Stimulated activated CD4-positive, alpha-beta T cell treated with anti-CD3 and anti-CD28 coated beads, Interleukin-12 subunit alpha, Interleukin-12 subunit beta, amount 100 ng/mL, for 24 hours (primary cell): ENCODE results near the gene CFAP74.

Source experiments
- DNase-seq, 2 experiments: peaks; one replicate each; pipeline ENCODE4 v3.0.0-alpha.2; 2020; ENCODE audit warnings: low read depth in 2 of 2

Gene CFAP74

GRCh38 chr1:2042830-2043773 is 39.5 kb upstream of the CFAP74 start:
- no peak for DNase-seq

DNA sequence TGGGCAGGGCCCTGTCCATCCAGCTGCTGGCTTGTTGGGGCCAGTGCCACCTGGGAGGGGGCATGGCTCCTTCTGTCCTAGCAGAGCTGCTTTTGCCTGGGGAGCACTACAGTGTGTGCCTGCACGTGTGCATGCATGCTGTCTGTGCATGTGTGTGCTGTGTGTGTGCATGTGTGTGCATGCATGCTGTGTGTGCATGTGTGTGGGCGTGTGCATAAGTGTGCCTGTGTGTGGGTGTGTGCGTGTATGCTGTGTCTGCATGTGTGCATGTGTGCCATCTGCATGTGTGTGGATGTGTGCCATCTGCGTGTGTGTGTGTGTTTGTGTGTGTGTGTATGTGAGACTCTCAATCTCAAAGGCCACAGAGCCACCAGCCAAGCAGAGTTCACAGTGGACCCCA is 38.3 kb upstream of the CFAP74 start:
- no peak for DNase-seq

- no peak for DNase-seq
Measured at GRCh38 chr1:2041305-2041704, 37.7 kb upstream of the CFAP74 start.

DNA sequence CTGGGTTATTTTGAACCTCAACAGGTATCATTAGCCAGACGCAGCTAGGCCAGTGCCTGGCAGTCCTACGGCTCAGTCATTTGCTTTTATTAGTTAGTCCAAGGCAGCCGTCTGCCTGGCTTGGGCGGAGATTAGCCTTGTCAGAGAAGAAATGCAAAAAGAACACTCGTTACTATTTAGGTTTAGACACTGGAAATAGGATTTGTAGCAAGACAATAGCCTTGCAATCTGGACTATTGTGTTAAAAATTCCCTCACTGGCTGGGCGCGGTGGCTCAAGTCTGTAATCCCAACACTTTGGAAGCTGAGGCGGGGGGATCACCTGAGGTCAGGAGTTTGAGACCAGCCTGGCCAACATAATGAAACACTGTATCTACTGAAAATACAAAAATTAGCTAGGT is 35.7 kb upstream of the CFAP74 start:
- no peak for DNase-seq

GRCh38 chr1:2038229-2038628 is 34.6 kb upstream of the CFAP74 start:
- DNase-seq = no peak

GRCh38 chr1:2037314-2037979 is 33.9 kb upstream of the CFAP74 start:
- DNase-seq = no peak

- DNase-seq = no peak
Measured at GRCh38 chr1:2036287-2036686, 32.7 kb upstream of the CFAP74 start.

DNA sequence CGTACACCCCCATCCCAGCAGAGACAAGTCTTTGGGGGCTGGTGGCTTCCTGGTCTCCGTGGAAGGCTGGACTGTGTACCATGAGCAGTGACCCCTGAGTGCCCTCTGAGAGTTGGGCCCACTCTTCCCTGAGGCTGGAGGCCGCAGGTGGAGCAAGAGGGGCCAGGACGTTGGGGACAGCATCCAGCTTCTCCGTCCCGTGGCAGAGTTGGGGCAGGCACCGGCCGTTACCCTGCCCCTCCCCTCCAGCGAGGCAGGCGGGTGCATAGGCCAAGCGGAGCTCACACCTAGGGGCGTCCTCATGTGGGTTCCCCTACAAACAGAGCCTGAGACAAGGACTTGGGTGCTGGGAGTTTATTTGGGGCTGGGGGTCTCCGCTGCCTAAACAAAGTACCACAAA is 29.6 kb upstream of the CFAP74 start:
- no peak for DNase-seq

- no peak for DNase-seq
Measured at GRCh38 chr1:2032737-2033136, 29.2 kb upstream of the CFAP74 start.

DNA sequence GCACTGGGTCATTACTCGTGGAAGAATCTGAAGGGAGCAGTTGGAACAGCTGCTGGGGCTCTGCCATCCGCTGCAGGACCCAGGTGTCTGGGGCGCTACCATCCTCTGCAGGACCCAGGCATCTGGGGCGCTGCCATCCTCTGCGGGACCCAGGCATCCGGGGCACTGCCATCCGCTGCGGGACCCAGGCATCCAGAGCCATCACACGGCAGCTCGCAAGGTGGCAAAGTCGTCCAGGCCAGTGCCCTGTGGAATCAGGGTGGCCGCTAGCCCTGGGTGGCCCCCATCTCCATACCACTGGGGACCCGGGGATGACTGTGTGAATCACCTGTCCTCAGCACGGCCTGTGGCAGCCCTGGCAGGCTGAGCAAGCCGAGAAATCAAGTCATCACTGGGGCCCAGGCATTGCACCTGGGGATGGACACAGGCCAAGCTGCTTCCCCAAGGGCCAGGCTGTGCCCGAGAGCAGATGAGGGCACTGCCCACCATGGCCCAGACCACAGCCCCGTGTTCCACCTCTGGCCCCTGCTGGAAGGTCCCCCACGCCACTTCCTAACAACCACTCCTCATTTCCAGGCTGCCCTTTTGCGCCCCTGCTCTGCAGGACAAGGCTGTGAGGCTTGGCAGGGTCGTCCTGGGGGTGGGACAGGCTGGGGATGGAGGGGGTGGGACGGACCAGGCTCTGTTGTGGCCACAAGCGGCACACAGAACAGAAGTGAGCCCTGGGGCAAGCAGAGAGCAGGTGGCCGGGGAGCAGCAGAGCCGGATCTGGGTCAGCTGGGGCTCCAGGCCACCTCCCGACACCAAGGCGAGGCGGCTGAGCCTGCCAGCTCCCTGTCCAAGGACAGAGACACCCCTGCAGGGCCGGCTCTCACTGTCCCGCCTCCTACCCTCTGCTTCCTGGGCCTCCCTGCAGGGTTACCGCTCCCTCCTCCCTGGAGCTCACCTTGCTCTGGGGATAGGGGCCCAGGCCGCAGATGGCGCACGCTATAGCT is 28.3 kb upstream of the CFAP74 start:
- no peak for DNase-seq

GRCh38 chr1:2030076-2030871 is 26.7 kb upstream of the CFAP74 start:
- DNase-seq = no peak

DNA sequence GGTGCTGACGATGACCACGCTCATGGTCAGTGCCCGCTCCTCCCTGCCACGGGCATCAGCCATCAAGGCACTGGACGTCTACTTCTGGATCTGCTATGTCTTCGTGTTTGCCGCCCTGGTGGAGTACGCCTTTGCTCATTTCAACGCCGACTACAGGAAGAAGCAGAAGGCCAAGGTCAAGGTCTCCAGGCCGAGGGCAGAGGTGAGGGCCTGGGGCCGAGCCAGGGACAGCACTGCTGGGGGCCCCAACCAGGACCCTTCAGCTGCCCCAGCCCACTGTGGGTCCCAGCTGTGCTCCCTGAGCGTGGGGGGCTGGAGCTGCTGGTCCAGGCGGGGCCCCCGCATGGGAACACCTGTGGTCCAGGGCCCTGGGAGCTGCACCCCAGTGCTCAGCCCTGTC is 26.0 kb upstream of the CFAP74 start:
- DNase-seq = no peak

GRCh38 chr1:2028870-2029560 is 25.4 kb upstream of the CFAP74 start:
- no peak for DNase-seq

DNA sequence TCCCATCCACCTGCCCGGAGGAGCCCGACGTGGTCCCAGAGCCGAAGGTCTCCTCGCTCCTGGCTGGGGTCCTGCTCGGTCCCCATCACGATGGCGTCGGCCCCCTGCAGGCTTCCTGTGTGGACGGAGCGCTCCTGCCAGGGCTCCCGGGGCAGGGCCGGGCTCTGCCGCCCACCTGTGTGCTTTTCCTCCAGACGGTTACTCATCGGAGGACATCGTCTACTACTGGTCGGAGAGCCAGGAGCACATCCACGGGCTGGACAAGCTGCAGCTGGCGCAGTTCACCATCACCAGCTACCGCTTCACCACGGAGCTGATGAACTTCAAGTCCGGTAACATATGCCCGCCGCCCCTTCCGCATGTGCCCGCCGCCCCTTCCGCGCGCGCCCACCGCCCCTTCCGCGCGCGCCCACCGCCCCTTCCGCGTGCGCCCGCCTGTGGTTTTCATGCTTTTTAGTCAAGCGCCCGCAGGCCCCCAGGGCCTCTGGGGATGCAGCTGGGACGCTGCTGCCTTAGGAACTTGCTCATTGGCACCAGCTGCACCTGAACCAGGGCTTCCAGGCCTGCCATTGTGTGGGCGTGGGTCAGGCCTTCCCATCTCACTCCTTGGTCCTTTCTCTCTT is 24.5 kb upstream of the CFAP74 start:
- DNase-seq = no peak

- no peak for DNase-seq
Measured at GRCh38 chr1:2025491-2025981, 21.9 kb upstream of the CFAP74 start.

DNA sequence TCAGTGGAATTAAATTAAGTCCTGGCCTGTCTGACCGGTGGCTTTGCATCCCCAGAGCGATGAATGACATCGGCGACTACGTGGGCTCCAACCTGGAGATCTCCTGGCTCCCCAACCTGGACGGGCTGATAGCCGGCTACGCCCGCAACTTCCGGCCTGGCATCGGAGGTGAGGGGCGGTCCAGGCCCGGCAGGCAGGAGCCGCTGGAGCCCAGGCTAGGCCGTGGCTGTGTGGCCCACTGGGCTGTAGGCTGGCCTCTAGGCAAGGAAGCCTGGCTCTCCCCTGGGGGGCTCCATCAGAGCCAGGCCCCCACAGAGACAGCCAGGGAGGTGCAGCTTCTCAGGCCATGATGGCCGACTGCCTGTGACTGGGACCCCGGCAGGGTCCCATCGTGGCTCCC is 21.3 kb upstream of the CFAP74 start:
- DNase-seq = no peak

- DNase-seq = no peak
Measured at GRCh38 chr1:2024451-2024850, 20.9 kb upstream of the CFAP74 start.

DNA sequence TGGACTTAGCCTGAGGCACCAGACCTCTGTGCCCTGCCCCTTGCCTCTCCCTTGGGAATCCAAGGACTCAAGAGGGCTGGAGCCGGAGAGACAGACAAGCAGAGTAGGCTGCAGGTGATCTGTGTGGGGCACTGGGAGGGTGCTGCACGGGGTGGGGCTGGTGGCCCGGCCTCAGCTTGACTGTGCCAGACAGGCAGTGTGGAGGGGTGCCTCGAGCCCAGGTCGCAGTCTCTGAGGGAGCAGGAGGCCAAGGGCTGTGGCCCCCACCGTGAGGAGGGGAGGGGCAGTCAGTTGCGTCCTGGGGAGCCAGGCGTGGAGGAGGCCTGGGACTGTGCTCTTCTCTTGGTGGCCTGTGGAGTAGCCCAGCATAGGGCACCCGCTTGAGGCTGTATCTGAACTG is 19.6 kb upstream of the CFAP74 start:
- DNase-seq = no peak

DNA sequence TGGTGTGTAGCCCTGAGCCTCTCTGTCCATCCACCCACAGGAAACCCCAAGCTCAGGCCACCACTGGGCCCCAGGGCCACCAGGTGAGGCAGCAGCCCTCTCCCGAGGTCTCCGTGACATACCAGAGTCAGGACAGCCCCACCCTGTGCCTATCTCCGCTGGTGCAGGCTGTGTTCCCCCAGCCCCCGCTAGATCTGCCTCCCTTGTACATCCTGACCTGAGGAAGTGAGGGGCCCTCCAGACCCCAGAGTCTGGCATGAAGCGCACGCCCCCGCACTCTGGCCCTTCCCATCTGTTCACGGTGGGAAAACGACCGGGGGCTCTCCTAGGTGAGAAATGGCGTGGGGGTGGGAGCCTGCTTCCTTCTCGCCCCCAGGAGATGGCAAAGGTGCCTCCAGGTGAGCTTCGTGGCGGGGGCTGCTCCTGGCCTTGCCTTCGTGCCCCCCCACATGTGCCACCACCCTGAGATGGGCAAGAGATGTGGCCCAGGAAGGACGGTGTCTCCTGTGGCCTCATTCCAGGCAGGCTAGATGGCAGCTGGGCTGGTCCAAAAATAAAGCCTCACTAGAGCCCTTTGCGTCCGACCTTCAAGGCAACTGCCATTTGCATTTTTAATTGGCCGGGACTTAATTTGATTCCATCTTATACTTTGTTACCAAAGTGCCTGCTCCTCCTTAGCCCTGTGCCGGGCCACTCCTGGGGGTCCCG is 18.6 kb upstream of the CFAP74 start:
- no peak for DNase-seq
